Peyer's patch (tissue), 4 donors: ENCODE results near the gene VSIG10.

Experiments used
- POLR2A ChIP-seq, 2 donors: fragments of 450-650 bp; IDR thresholded peaks; one replicate each; pipeline ENCODE4 v1.5.1; 2017; ENCODE audit warnings: antibody characterized with exemption in 2 of 2, mild to moderate bottlenecking in 2 of 2, moderate library complexity in 2 of 2
- TF ChIP-seq, protein P1 (sequence below), 6 experiments: fragments of 450-650 bp in 4 of 6; fragments of 200-600 bp in 2 of 6; sonication (generic) in 1 of 6; IDR thresholded peaks; one replicate each; pipeline ENCODE4 v1.5.1; 2017 to 2019; ENCODE audit warnings: antibody characterized with exemption in 6 of 6, mild to moderate bottlenecking in 3 of 6, moderate library complexity in 1 of 6

DNA sequence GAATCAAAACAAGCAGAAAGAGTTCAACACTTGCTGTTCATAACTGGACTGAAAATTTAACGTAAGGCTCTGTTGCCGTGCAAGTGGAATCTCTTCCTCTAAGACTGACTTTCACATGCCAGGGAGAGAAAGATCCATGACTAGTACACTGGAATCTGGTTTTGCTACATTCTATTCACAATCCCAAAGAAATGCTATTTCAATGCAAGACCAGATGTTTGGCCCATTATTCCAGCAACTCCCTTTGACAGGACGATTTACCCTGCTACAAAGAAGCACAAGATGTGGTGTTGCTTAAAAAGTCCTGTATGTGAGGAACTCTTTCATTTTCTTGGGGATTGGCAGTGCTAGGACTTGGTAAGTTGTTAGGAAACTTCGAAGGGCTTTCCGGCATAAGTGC is 69.9 kb downstream of the VSIG10 start:
- TF ChIP-seq, protein P1, sequence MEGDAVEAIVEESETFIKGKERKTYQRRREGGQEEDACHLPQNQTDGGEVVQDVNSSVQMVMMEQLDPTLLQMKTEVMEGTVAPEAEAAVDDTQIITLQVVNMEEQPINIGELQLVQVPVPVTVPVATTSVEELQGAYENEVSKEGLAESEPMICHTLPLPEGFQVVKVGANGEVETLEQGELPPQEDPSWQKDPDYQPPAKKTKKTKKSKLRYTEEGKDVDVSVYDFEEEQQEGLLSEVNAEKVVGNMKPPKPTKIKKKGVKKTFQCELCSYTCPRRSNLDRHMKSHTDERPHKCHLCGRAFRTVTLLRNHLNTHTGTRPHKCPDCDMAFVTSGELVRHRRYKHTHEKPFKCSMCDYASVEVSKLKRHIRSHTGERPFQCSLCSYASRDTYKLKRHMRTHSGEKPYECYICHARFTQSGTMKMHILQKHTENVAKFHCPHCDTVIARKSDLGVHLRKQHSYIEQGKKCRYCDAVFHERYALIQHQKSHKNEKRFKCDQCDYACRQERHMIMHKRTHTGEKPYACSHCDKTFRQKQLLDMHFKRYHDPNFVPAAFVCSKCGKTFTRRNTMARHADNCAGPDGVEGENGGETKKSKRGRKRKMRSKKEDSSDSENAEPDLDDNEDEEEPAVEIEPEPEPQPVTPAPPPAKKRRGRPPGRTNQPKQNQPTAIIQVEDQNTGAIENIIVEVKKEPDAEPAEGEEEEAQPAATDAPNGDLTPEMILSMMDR (IDR thresholded peaks at IDR 0.05): no peak
- TF ChIP-seq POLR2A (IDR thresholded peaks at IDR 0.05): no peak
